ENCODE measurements around the gene PRR33. TPM values are rescaled to one million over a fixed set of nuclear protein-coding genes. Genes with fewer than 3 reads are reported as not detected.
A peak's percentile ranks its signal among the peaks of the same experiment; 100 is the strongest.

Gene PRR33
- total and polyA plus RNA-seq, 10 of the 15 experiments (the other 5 are each of a cell fraction or from before 2014, with no cell fraction given), result 0.02 to 1.0 (median 0.38) TPM; not detected in 6

DNA sequence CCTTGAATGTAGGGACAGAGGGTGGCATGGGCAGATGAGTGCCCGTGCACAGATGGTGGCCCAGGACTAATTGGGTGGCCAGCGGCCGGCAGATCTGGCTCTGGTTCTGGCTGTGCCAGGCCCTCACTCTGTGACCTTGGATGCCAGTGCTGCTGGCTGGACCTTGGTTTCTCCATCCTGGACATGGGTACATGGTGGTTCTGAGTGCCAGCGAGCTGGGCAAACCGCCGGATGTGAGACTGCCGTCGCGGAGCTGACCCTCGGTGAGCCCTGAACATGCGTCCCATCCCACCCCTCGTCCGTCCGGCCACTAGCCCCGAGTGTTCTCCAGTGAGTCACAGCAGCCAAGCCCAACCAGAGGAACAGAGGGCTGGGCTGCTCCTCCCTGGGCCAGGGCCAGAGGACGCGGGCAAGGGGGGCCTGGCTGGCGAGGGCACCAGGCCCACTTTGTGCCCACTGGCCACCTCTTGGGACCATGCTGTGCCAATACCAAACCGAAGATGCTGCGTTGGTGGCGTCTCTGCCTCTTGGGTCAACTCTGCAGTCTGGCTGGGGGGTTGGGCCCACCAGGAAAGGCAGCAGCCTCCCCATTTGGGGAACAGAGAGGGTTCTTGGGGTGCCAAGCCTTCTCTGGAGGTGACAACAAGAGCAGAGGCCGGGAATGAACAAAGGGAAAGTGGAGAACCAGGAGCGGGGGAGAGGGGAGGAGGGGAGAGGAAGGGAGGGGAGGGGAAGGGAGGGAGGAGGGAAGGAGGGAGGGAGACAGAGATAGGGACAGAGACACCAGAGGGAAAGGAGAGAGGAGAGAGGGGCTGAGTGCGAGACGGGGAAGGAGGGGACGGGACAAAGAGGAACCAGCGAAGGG lies 28.1 kb downstream of the PRR33 start:
- WGBS (ENCODE audit: insufficient coverage, insufficient replicate concordance, low lambda C conversion rate, missing lambda C conversion rate), result 89% methylated on average over 25 of the region's 27 CpGs
- CTCF ChIA-PET, result no interaction called here
- SMC1A ChIA-PET (ENCODE audit: uncharacterized antibody, unreplicated experiment), result no interaction called here
- ATAC-seq (no peak), DNase-seq (ENCODE audit: low read depth, low spot score) (no peak), FAIRE-seq (no peak)
- Histone ChIP-seq H3K36me3 (ENCODE audit: control insufficient read depth in 2 of 2, insufficient read depth in 2 of 2, low read length in 1 of 2) (peaks cover 2 to 10% of the 10 kb centered on the region in 2 experiments; a peak in 3 of 4 replicates), H3K4me1 (ENCODE audit: control insufficient read depth, insufficient read depth, low read length) (peaks cover 3% of the 10 kb centered on the region; the same call in 1 of the 2 replicates), H3K4me2 (ENCODE audit: control insufficient read depth, insufficient read depth) (no peak overlapping the region), H2AFZ (ENCODE audit: control insufficient read depth, low read depth, low read length) (no peak overlapping the region), H3K79me2 (ENCODE audit: control insufficient read depth, insufficient read depth, low read length) (peaks cover 48% of the 10 kb centered on the region), H4K20me1 (ENCODE audit: control insufficient read depth, insufficient read depth) (peaks cover 12% of the 10 kb centered on the region), H3K27ac (ENCODE audit: control insufficient read depth, insufficient read depth) (no peak overlapping the region), H3K27me3 (replicated peaks in 1 of 2; ENCODE audit: control insufficient read depth in 2 of 2, insufficient read depth in 2 of 2, low read length in 1 of 2) (no peaks in the 10 kb centered on the region), H3K9ac (ENCODE audit: control insufficient read depth, insufficient read depth, low read length) (no peak overlapping the region), H3K4me3 (no peak overlapping the region), H3K9me3 (replicated peaks; ENCODE audit: control insufficient read depth, insufficient read depth, low read length) (no peaks in the 10 kb centered on the region)
- no TSS peak for BruUV-seq (replicated peaks)
- TF ChIP-seq POLR2A (IDR thresholded peaks at IDR 0.05; ENCODE audit: low read depth, low read length) (peak; percentile 38), BRCA1 (IDR thresholded peaks at IDR 0.05; ENCODE audit: low read depth, low read length) (no peak)
- in situ Hi-C loops (cut with MboI), result no loop called here
- RAD21 ChIA-PET (ENCODE audit: unreplicated experiment), result no interaction called here
- intact Hi-C loops (cut with micrococcal nuclease; ENCODE audit: unreplicated experiment), result no loop called here
- POLR2A ChIA-PET, result no interaction called here

DNA sequence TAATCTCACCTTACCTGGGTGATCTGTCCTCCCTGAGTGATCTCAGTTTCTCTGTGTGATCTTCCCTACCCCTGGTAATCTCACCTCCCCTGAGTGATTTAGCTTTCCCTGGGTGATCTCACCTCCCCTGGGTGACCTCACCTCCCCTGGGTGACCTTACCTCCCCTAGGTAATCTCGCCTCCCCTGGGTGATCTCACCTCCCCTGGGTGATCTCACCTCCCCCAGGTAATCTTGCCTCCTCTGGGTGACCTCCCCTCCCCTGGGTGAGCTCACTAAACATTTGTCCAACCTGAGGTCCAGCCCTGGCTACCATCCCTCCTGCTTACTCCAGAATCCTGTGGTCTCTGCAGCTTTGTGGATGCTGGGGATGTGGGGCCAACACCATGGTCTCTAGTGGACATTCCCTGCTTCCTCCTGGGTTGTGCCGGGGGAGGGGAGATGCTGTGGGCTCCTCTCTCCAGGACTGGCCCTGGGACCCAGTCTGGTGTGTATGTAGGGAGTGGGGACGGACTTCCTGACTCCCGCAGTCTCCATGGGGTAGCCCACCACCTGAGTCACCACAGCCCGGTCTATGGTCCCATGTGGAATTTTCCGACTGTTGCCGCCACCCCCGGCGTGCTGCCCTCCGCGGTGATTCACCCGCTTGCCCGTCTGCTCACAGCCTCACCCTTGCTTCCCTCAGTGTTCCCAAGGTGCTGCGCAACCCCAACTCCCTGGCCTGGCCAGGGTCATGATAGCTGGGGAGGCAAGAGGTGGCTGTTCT lies 28.9 kb downstream of the PRR33 start:
- CTCF ChIA-PET, result no interaction called here

More for the DNA sequence above, 28.9 kb downstream of the PRR33 start:
- Histone ChIP-seq H3K4me3 (no peak overlapping the region), H3K9me3 (replicated peaks; ENCODE audit: control insufficient read depth, insufficient read depth, low read length) (no peaks in the 10 kb centered on the region), H3K4me1 (ENCODE audit: control insufficient read depth, insufficient read depth, low read length) (peaks cover 3% of the 10 kb centered on the region; the same call in 1 of the 2 replicates), H3K9ac (ENCODE audit: control insufficient read depth, insufficient read depth, low read length) (no peak overlapping the region), H2AFZ (ENCODE audit: control insufficient read depth, low read depth, low read length) (no peak overlapping the region), H3K36me3 (ENCODE audit: control insufficient read depth in 2 of 2, insufficient read depth in 2 of 2, low read length in 1 of 2) (peaks cover 2 to 10% of the 10 kb centered on the region in 2 experiments; a peak in 3 of 4 replicates), H3K27ac (ENCODE audit: control insufficient read depth, insufficient read depth) (no peak overlapping the region), H4K20me1 (ENCODE audit: control insufficient read depth, insufficient read depth) (peaks cover 12% of the 10 kb centered on the region), H3K4me2 (ENCODE audit: control insufficient read depth, insufficient read depth) (no peak overlapping the region), H3K79me2 (ENCODE audit: control insufficient read depth, insufficient read depth, low read length) (peaks cover 55% of the 10 kb centered on the region), H3K27me3 (replicated peaks in 1 of 2; ENCODE audit: control insufficient read depth in 2 of 2, insufficient read depth in 2 of 2, low read length in 1 of 2) (no peaks in the 10 kb centered on the region)
- FAIRE-seq (no peak), DNase-seq (ENCODE audit: low read depth, low spot score) (no peak), ATAC-seq (no peak)
- in situ Hi-C loops (cut with MboI), result no loop called here
- RAD21 ChIA-PET (ENCODE audit: unreplicated experiment), result no interaction called here
- POLR2A ChIA-PET, result no interaction called here
- no peak for TF ChIP-seq SMAD5 (IDR thresholded peaks at IDR 0.05; ENCODE audit: low read depth)
- TF ChIP-seq POLR2AphosphoS5 (IDR thresholded peaks at IDR 0.05; ENCODE audit: low read length), result 0 out of 2 replicates have a peak, but pooled peaks have one; percentile 35
- intact Hi-C loops (cut with micrococcal nuclease; ENCODE audit: unreplicated experiment), result no loop called here
- 87% methylated on average over 14 of the region's 14 CpGs for WGBS (ENCODE audit: insufficient coverage, insufficient replicate concordance, low lambda C conversion rate, missing lambda C conversion rate)
- SMC1A ChIA-PET (ENCODE audit: uncharacterized antibody, unreplicated experiment), result no interaction called here
- BruUV-seq (replicated peaks), result no TSS peak
